B cell (primary cell): Measurements from ENCODE around the gene IRF2BP1. TPM values are rescaled to one million over a fixed set of nuclear protein-coding genes. Genes with fewer than 3 reads are reported as not detected.

Source experiments
- ATAC-seq: fragments of 200-7000 bp; cut with Tn5 transposase; one replicate; pipeline ENCODE4 v1.10.0; 2021; ENCODE audit warnings: low read depth, mild to moderate bottlenecking, moderate number of reproducible peaks, moderate library complexity
- CTCF ChIA-PET: fragments of 350-600 bp; sonication (Branson Sonifier 250); formaldehyde crosslinking; loops from one replicate; lab custom pipeline; 2021; ENCODE audit warnings: antibody characterized with exemption, inconsistent platforms; lab: Charles Lee
- POLR2A ChIA-PET: fragments of 350-600 bp; sonication (Branson Sonifier 250); formaldehyde crosslinking; loops from one replicate; lab custom pipeline; 2021; ENCODE audit warnings: antibody characterized with exemption; lab: Charles Lee
- DNase-seq: peaks from one replicate; pipeline ENCODE4 v3.0.0; 2013
- H2AFZ ChIP-seq: 2 replicates; pipeline ENCODE4 v1.6.1; 2012; ENCODE audit warnings: mild to moderate bottlenecking, low read depth, low read length; ENCODE audit not compliant: insufficient read depth, poor library complexity, severe bottlenecking
- H3K27ac ChIP-seq, 2 donors: 1 replicate in 1 of 2; 2 replicates in 1 of 2; pipeline ENCODE4 v1.5.1; 2012 to 2013; ENCODE audit warnings: low read length in 2 of 2, mild to moderate bottlenecking in 2 of 2, moderate library complexity in 1 of 2
- H3K27me3 ChIP-seq, 4 experiments: fragments of 200-600 bp in 1 of 4; sonication (generic) in 1 of 4; replicated peaks in 1 of 4; 1 replicate in 2 of 4; 2 replicates in 2 of 4; pipeline versions ENCODE4 v1.6.1 to v1.7.0; 2013 to 2016; ENCODE audit warnings: low read length in 3 of 4, mild to moderate bottlenecking in 2 of 4, mixed read lengths in 1 of 4, moderate library complexity in 1 of 4; ENCODE audit not compliant: insufficient read depth in 4 of 4, control insufficient read depth in 3 of 4; ENCODE audit errors: control extremely low read depth in 1 of 4
- H3K36me3 ChIP-seq, 2 experiments: replicated peaks in 1 of 2; 1 replicate in 1 of 2; 2 replicates in 1 of 2; pipeline versions ENCODE4 v1.6.1 to v1.7.1; 2013; ENCODE audit warnings: low read length in 1 of 2; ENCODE audit not compliant: insufficient read depth in 2 of 2, control insufficient read depth in 1 of 2; ENCODE audit errors: control extremely low read depth in 1 of 2, extremely low read depth in 1 of 2
- H3K4me1 ChIP-seq, 2 donors: fragments of 200-600 bp in 1 of 2; sonication (generic) in 1 of 2; 1 replicate in 1 of 2; 2 replicates in 1 of 2; pipeline versions ENCODE4 v1.5.1 to v1.6.1; 2013 to 2017; ENCODE audit warnings: low read length in 2 of 2; ENCODE audit not compliant: control insufficient read depth in 2 of 2, insufficient read depth in 2 of 2
- H3K4me2 ChIP-seq: replicated peaks from 2 replicates; pipeline ENCODE3; 2012; ENCODE audit warnings: mild to moderate bottlenecking, low read depth, low read length; ENCODE audit not compliant: poor library complexity, severe bottlenecking
- H3K4me3 ChIP-seq, 5 experiments: fragments of 200-600 bp in 1 of 5; sonication (generic) in 1 of 5; 1 replicate in 3 of 5; 2 replicates in 2 of 5; pipeline versions ENCODE4 v1.5.1 to v1.7.0; 2011 to 2016; ENCODE audit warnings: low read length in 4 of 5, mild to moderate bottlenecking in 4 of 5, low read depth in 2 of 5, control low read depth in 1 of 5, moderate library complexity in 1 of 5; ENCODE audit not compliant: insufficient read depth in 1 of 5; ENCODE audit errors: control extremely low read depth in 1 of 5, extremely low read depth in 1 of 5
- H3K79me2 ChIP-seq: fragments of 200-600 bp; sonication (generic); one replicate; pipeline ENCODE4 v1.6.0; 2016; ENCODE audit warnings: low read length; ENCODE audit not compliant: control insufficient read depth, insufficient read depth
- H3K9ac ChIP-seq: fragments of 200-600 bp; sonication (generic); 2 replicates; pipeline ENCODE4 v1.6.1; 2017; ENCODE audit warnings: mild to moderate bottlenecking, low read length, moderate library complexity
- H3K9me3 ChIP-seq, 3 donors: one replicate each; pipeline versions ENCODE4 v1.6.1 to v1.7.1; 2013; ENCODE audit warnings: low read length in 2 of 3; ENCODE audit not compliant: control insufficient read depth in 2 of 3, insufficient read depth in 1 of 3; ENCODE audit errors: control extremely low read depth in 1 of 3
- H4K20me1 ChIP-seq: 2 replicates; pipeline ENCODE4 v1.6.0; 2012; ENCODE audit warnings: mild to moderate bottlenecking, low read length; ENCODE audit not compliant: insufficient read depth, control insufficient read depth, poor library complexity, severe bottlenecking
- H3K27ac Mint-ChIP-seq: one replicate; pipeline ENCODE4 v1.8.0; 2021; ENCODE audit warnings: mixed read lengths
- H3K27me3 Mint-ChIP-seq: one replicate; pipeline ENCODE4 v1.8.0; 2021; ENCODE audit warnings: mixed read lengths
- H3K4me1 Mint-ChIP-seq: one replicate; pipeline ENCODE4 v1.8.0; 2021; ENCODE audit warnings: mixed read lengths
- H3K4me3 Mint-ChIP-seq: one replicate; pipeline ENCODE4 v1.8.0; 2021; ENCODE audit warnings: mixed read lengths
- H3K9me3 Mint-ChIP-seq: one replicate; pipeline ENCODE4 v1.8.0; 2022; ENCODE audit warnings: mixed read lengths; ENCODE audit not compliant: insufficient read depth
- EZH2 ChIP-seq: IDR thresholded peaks from 2 replicates; pipeline ENCODE4 v1.6.1; 2012; ENCODE audit warnings: borderline replicate concordance, low read depth, mild to moderate bottlenecking, moderate library complexity, low read length; ENCODE audit not compliant: insufficient read depth, poor library complexity, severe bottlenecking
- WGBS: methylation state at CpG from one replicate; pipeline ENCODE4 v1.1.5; 2013; ENCODE audit warnings: missing lambda C conversion rate; ENCODE audit not compliant: insufficient coverage; 5-methylcytosine and 5-hydroxymethylcytosine counted together
- intact Hi-C: fragments of 100-400 bp; cut with micrococcal nuclease; formaldehyde crosslinking; loops from one replicate; pipeline ENCODE4 v1.10.0; 2022
- polyA minus RNA-seq: library from RNA; depleted of rRNA, polyadenylated mRNA; stranded (reverse); fragments of >200 nt; gene quantifications from 2 replicates; pipeline ENCODE4 v1.2.3, GENCODE V29; 2012
- polyA plus RNA-seq: library from polyadenylated mRNA; depleted of rRNA; stranded (reverse); fragments of >200 nt; gene quantifications from 2 replicates; pipeline ENCODE4 v1.2.3, GENCODE V29; 2012
- total RNA-seq, 2 donors: library from RNA; stranded (reverse); fragments of 120-200 nt in 1 of 2; gene quantifications; 1 replicate in 1 of 2; 2 replicates in 1 of 2; pipeline versions ENCODE4 v1.2.3 to v1.2.4, GENCODE V29; 2013 to 2022
- TF ChIP-seq, protein P1 (sequence below): fragments of 200-600 bp; IDR thresholded peaks from one replicate; pipeline ENCODE4 v1.8.0; 2022; ENCODE audit warnings: antibody characterized with exemption, mild to moderate bottlenecking

IRF2BP1 gene, protein sequence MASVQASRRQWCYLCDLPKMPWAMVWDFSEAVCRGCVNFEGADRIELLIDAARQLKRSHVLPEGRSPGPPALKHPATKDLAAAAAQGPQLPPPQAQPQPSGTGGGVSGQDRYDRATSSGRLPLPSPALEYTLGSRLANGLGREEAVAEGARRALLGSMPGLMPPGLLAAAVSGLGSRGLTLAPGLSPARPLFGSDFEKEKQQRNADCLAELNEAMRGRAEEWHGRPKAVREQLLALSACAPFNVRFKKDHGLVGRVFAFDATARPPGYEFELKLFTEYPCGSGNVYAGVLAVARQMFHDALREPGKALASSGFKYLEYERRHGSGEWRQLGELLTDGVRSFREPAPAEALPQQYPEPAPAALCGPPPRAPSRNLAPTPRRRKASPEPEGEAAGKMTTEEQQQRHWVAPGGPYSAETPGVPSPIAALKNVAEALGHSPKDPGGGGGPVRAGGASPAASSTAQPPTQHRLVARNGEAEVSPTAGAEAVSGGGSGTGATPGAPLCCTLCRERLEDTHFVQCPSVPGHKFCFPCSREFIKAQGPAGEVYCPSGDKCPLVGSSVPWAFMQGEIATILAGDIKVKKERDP
- total RNA-seq (32.9 and 33.9 TPM in 2 replicates), polyA plus RNA-seq (10.9 and 14.9 TPM in 2 replicates), polyA minus RNA-seq (36.4 and 46.2 TPM in 2 replicates)
- total RNA-seq (2013): 22.8 TPM

DNA sequence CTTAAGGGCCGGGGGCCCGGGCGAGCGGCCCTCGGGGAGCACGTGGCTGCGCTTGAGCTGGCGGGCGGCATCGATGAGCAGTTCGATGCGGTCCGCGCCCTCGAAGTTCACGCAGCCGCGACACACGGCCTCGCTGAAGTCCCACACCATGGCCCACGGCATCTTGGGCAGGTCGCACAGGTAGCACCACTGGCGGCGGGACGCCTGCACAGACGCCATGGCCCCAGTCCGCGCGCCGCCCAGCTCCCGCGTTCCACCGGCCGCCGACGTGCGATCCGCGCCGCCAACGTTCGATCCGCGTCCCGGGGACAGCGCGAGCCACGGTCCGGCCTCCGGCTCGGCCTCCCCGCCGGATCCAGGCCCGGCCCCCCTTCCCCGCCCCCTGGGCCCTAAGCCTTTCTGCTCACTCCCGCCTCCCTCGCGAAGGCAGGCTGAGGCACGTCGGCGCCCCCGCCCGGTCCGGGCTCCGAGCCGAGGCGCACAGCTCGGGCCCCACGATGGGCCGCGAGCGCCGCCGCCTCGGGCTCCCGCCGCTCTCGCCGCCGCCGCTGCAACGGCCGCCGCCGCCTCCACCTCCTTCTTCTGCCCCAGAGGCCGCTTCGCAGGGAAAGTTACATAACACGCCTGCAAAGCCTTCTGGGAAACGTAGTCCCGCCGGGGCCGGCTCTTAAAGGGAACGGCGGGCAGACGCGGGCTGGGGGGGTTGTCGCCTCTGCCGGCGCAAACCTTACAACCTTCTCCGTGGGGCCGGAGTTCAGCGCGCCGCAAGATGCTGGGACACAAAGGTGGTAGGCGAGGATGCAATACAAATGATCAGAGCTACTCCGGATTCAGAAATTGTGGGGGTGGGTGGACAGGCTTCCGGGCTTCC lies at the start of gene IRF2BP1:
Gene IRF2BP1, minus strand, starts transcription at position 586 of the 871 bp plus-strand sequence. Its CDS starts 367 bp downstream, at position 219.
- ChIA-PET POLR2A (interaction anchor here (1.0 to 2.9 kb wide), 5 partner anchors 17 to 1385 kb away, joined by 4 to 33 read pairs (median 5); partner anchors contain the start of genes MYPOP, SIX5, SYMPK and ZNF180), CTCF (interaction anchor here (0.6 to 3.4 kb wide), 9 partner anchors 16 to 836 kb away, joined by 3 to 24 read pairs (median 3); partner anchors contain the start of genes FOXA3, QPCTL and SYMPK)
- H3K9ac ChIP-seq: peak within 1 kb of the TSS; percentile 74
- peak within 1 kb of the TSS; percentile 95 for H3K4me3 Mint-ChIP-seq
- H3K27ac Mint-ChIP-seq: peak within 1 kb of the TSS; percentile 94
- WGBS: under 1% methylated on average over 106 of the region's 107 CpGs
- H3K4me2 ChIP-seq: peak within 1 kb of the TSS; percentile 97
- peaks cover 0 to 2% (median 0%) of the 10 kb centered on the region in 3 donors for H3K9me3 ChIP-seq
- peaks cover 0 to 5% of the 10 kb centered on the region in 2 experiments for H3K36me3 ChIP-seq
- H3K4me1 Mint-ChIP-seq: peaks cover 28% of the 10 kb centered on the region
- H3K27me3 Mint-ChIP-seq: no peaks in the 10 kb centered on the region
- H3K4me3 ChIP-seq: peak within 1 kb of the TSS; percentile 68 to 86 (median 78)
- no peaks in the 10 kb centered on the region for H3K27me3 ChIP-seq
- H3K9me3 Mint-ChIP-seq: no peaks in the 10 kb centered on the region
- peaks cover 24 to 39% of the 10 kb centered on the region in 2 donors for H3K4me1 ChIP-seq
- peak within 1 kb of the TSS; percentile 83 to 90 for H3K27ac ChIP-seq
- DNase-seq (peak; percentile 95), ATAC-seq (peak; percentile 74)
- no peak for TF ChIP-seq EZH2
- TF ChIP-seq, protein P1, sequence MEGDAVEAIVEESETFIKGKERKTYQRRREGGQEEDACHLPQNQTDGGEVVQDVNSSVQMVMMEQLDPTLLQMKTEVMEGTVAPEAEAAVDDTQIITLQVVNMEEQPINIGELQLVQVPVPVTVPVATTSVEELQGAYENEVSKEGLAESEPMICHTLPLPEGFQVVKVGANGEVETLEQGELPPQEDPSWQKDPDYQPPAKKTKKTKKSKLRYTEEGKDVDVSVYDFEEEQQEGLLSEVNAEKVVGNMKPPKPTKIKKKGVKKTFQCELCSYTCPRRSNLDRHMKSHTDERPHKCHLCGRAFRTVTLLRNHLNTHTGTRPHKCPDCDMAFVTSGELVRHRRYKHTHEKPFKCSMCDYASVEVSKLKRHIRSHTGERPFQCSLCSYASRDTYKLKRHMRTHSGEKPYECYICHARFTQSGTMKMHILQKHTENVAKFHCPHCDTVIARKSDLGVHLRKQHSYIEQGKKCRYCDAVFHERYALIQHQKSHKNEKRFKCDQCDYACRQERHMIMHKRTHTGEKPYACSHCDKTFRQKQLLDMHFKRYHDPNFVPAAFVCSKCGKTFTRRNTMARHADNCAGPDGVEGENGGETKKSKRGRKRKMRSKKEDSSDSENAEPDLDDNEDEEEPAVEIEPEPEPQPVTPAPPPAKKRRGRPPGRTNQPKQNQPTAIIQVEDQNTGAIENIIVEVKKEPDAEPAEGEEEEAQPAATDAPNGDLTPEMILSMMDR: no peak
- H4K20me1 ChIP-seq: peaks cover 39% of the 10 kb centered on the region
- intact Hi-C loops: loop anchor here (1.0 to 5.0 kb wide), 7 partner anchors 17 to 378 kb away; partner anchors contain the start of genes CCDC61, MYPOP, OPA3 and SIX5
- H2AFZ ChIP-seq: peak within 1 kb of the TSS; percentile 90
- peaks cover 29% of the 10 kb centered on the region for H3K79me2 ChIP-seq
